Nephron progenitor cell (in vitro differentiated cells): Measurements from ENCODE around the gene TCF15.

Source experiments
- DNase-seq: peaks from one replicate; pipeline ENCODE4 v3.0.0; 2021
- H3K27ac Mint-ChIP-seq: 2 replicates; pipeline ENCODE4 v1.8.0; 2021; ENCODE audit warnings: mild to moderate bottlenecking, moderate library complexity, mixed read lengths
- H3K27me3 Mint-ChIP-seq: 2 replicates; pipeline ENCODE4 v1.8.0; 2021; ENCODE audit warnings: mild to moderate bottlenecking, low read depth, mixed read lengths; ENCODE audit not compliant: poor library complexity
- H3K36me3 Mint-ChIP-seq: 2 replicates; pipeline ENCODE4 v1.8.0; 2021; ENCODE audit warnings: low read depth, mixed read lengths
- H3K4me1 Mint-ChIP-seq: 2 replicates; pipeline ENCODE4 v1.8.0; 2021; ENCODE audit warnings: mixed read lengths
- H3K4me3 Mint-ChIP-seq: 2 replicates; pipeline ENCODE4 v1.8.0; 2021; ENCODE audit warnings: mild to moderate bottlenecking, moderate library complexity, mixed read lengths
- H3K9me3 Mint-ChIP-seq: 2 replicates; pipeline ENCODE4 v1.8.0; 2021; ENCODE audit warnings: mild to moderate bottlenecking, moderate library complexity, mixed read lengths
- CTCF ChIP-seq: fragments of 200-600 bp; sonication (generic); IDR thresholded peaks from 2 replicates; pipeline ENCODE4 v1.5.0; 2021; ENCODE audit warnings: antibody characterized with exemption

Gene TCF15

GRCh38 chr20:610130-611046, at the start of gene TCF15:
Gene TCF15 (minus strand): TSS chr20:610309. CDS start chr20:610237, 72 bp downstream.
- TF ChIP-seq CTCF: no peak
- no peaks in the 10 kb centered on the region for H3K36me3 Mint-ChIP-seq
- no peaks in the 10 kb centered on the region for H3K9me3 Mint-ChIP-seq
- H3K27ac Mint-ChIP-seq: no peak within 1 kb of the TSS
- H3K4me3 Mint-ChIP-seq: peak within 1 kb of the TSS; percentile 79
- DNase-seq: peak; percentile 77
- peaks cover 54% of the 10 kb centered on the region for H3K4me1 Mint-ChIP-seq
- H3K27me3 Mint-ChIP-seq: peaks cover 48% of the 10 kb centered on the region

GRCh38 chr20:658731-659291, 48.7 kb upstream of the TCF15 start:
- Mint-ChIP-seq H3K27ac (no peak overlapping the region), H3K4me3 (no peak overlapping the region), H3K9me3 (no peaks in the 10 kb centered on the region), H3K4me1 (peaks cover 61% of the 10 kb centered on the region), H3K27me3 (peaks cover 50% of the 10 kb centered on the region), H3K36me3 (no peaks in the 10 kb centered on the region)
- no peak for DNase-seq
- no peak for TF ChIP-seq CTCF

- no peak for DNase-seq
- Mint-ChIP-seq H3K4me3 (no peak overlapping the region), H3K27ac (no peak overlapping the region), H3K27me3 (peaks cover 49% of the 10 kb centered on the region), H3K4me1 (peaks cover 64% of the 10 kb centered on the region), H3K36me3 (no peaks in the 10 kb centered on the region), H3K9me3 (no peaks in the 10 kb centered on the region)
- TF ChIP-seq CTCF: no peak
Measured at GRCh38 chr20:658202-658601, 48.1 kb upstream of the TCF15 start.

- DNase-seq: no peak
- no peak for TF ChIP-seq CTCF
- peaks cover 56% of the 10 kb centered on the region for H3K4me1 Mint-ChIP-seq
- no peak overlapping the region for H3K4me3 Mint-ChIP-seq
- H3K9me3 Mint-ChIP-seq: no peaks in the 10 kb centered on the region
- peaks cover 42% of the 10 kb centered on the region for H3K27me3 Mint-ChIP-seq
- H3K27ac Mint-ChIP-seq: no peak overlapping the region
- H3K36me3 Mint-ChIP-seq: peaks cover under 1% of the 10 kb centered on the region
Measured at GRCh38 chr20:655726-656624, 45.9 kb upstream of the TCF15 start.

- H3K36me3 Mint-ChIP-seq: peaks cover 16% of the 10 kb centered on the region
- H3K4me3 Mint-ChIP-seq: peak overlapping the region; percentile 83
- H3K27me3 Mint-ChIP-seq: peaks cover 40% of the 10 kb centered on the region
- H3K27ac Mint-ChIP-seq: no peak overlapping the region
- DNase-seq: no peak
- no peak for TF ChIP-seq CTCF
- H3K9me3 Mint-ChIP-seq: no peaks in the 10 kb centered on the region
- peaks cover 60% of the 10 kb centered on the region for H3K4me1 Mint-ChIP-seq
Measured at GRCh38 chr20:654417-654750, 44.3 kb upstream of the TCF15 start.
